Stimulated activated CD8-positive, alpha-beta memory T cell treated with anti-CD3 and anti-CD28 coated beads, Interleukin-12 subunit alpha, Interleukin-12 subunit beta, amount 100 ng/mL, for 4 hours (primary cell): ENCODE data around the gene STPG3.
"Not testable (repeated sequence)": the region's sequence is repeated elsewhere in the genome, so short reads cannot be mapped to it uniquely, and the experiment has no call there.

ENCODE experiments used
- DNase-seq: peaks from one replicate; pipeline ENCODE4 v3.0.0-alpha.2; 2020; ENCODE audit warnings: low read depth

Gene STPG3

DNA sequence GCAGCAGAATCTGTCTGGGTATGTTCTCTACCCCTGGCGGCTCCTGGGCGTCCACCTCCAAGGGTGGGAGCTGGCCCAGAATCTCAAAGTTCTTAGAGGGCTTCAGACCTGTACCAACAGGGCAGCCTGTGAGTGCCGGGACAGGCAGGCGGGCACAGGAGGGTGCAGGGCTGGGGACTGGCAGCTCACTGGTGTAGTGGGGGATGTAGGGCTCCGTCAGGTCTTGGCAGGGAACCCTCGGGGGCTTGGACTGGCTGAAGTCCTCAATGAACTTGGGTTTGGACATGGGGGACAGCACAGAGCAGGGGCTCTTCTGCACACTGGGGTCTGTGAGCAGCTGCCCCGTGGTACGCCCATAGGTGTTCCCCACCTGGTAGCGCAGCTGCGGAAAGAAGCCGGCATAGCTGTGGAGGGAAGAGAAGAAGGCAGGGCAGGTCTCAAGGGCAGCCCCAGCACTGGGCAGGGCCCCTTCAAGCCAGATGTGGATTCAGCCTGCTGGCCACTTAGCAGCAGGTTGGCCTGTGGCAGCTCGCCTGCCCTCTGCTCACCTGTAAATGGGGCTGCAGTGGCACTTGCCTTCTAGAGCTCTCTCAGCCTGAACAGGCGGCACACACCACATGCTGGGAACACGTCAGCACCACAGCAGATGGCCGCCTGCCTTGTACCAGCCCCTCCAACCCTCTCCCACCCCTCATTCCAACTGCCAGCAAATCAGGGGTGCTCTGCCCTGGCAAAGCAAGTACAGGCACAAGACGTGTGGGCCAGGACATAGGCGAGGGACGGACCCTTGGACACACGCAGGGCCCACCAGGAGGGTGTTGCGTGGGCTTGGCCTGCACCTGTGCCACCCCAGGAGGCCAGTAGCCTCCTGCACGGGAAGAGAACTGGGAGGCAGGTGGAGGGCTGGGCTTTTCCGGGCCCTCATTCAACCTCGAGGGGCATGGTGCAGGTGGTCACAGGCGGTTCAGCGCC, 5.3 kb upstream of the STPG3 start:
- no peak for DNase-seq

DNA sequence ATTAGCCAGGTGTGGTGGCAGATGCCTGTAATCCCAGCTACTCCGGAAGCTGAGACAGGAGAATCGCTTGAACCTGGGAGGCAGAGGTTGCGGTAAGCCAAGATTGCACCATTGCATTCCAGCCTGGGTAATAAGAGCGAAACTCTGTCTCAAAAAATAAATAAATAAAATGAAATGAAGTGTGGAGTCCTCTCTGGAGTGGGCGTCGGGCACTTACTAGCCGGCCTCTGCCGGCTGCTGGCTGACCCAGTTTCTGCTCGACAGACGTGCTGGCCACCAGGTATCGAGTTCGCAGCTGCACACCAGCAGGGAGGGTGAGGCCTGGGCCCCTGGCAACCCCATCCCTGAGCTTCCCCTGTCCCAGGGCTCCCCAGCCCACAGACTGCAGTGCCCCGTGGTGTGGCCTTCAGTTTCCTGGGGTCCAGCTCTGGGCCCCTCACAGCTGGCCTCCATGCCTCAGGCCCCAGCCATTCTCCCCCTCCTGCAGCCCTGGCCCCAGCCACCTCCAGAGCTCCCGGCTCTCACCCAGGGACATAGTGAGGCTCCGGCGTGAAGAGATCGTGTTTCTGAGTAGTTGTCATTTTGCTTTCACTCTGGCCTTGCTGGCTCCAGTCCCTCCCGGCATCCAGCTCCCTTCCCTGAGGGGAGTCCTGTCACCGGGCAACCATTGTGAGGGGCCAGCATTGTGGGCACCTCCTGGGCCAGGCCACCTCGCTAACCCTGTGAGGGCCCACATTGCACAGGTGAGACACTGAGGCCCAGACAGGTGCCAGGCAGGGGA, 3.8 kb upstream of the STPG3 start:
- no peak for DNase-seq

DNA sequence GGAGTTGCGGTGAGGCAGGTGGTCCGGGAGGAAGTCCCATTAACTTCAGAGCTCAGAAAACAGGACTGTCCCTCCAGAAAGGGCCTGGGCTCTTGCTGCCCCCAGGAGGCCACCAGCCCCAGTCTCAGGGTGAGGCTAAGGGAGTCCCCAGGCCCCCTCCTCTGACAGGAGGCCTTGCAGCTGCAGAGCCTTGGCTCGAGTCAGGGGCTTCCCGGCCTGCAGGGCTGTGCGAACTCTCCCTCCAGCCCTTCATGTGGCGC, 3.2 kb upstream of the STPG3 start:
- DNase-seq, result no peak

DNA sequence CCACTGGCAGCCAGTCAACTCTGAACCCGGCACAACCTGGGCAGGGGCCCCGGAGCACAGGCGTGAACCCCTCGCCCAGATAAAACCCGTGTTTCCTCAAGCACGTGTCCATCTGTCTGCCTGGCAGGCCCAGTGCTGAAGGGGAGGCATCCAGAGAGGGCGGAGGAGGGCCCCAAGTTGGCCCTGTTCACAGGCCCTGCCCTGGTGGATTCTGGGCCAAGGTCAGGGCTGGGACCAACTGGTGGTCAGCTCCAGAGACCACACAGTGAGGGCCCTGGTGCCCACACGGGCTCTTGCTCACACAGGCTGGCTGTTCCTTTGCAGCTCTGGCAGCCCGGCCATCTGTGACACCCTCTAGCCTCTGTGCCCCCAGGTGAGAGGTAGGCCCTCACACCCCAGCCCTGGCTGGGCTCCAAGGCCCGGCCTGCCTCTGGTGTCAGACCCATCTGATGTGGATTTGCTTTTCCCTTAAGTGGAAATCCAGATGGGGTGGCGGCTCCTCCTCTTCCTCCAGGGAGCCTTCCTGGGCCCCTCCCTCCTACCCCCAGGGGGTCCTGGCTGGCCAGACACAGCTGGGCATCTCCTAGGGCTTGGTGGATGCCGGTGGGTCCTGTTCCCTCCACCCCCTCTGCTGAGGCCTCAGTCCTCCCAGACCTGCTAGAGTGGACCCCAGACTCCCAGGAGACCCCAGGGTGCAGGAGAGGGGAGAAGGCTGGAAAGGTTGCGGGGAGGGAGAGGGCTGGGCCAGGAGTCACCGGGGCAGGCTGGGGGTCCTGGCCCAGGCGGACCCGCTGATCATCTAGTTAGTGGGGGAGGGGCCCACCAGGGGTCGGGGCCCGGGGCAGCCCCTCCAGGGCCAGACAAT, 525 bp upstream of the STPG3 start:
- DNase-seq, result no peak

DNA sequence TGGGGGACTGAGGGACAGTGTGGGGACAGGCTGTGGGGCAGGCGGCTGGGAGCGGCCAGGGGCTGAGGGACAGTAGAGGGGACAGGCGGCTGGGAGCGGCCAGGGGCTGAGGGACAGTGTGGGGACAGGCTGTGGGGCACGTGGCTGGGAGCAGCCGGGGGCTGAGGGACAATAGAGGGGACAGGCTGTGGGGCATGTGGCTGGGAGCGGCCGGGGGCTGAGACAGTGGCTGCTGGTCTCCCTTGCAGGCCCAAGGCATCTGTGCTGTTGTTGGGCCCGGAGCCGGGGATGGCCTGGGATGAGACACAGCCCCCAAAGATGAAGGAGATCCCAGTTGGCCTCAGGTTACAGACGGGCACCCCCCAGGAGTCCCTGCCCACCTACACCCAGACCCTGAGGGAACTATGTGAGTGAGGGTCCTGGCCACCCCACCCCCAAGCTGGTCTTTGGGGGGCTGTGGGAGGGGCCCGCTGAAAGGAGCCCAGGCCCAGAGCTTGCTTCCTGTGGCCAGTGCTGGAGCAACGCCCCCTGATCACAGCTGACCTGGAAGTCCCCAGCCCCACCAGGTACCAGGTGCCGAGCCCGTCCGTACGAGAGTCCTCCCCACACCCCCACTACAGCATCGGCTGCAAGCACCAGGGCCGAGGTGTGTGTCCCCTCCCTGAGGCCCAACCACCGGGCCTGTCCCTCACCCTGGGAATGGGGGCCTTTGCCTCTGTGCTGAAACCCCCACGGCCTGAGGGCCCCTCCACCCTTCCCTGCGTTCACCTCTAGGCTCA, 593 bp downstream of the STPG3 start:
- DNase-seq, result no peak

DNA sequence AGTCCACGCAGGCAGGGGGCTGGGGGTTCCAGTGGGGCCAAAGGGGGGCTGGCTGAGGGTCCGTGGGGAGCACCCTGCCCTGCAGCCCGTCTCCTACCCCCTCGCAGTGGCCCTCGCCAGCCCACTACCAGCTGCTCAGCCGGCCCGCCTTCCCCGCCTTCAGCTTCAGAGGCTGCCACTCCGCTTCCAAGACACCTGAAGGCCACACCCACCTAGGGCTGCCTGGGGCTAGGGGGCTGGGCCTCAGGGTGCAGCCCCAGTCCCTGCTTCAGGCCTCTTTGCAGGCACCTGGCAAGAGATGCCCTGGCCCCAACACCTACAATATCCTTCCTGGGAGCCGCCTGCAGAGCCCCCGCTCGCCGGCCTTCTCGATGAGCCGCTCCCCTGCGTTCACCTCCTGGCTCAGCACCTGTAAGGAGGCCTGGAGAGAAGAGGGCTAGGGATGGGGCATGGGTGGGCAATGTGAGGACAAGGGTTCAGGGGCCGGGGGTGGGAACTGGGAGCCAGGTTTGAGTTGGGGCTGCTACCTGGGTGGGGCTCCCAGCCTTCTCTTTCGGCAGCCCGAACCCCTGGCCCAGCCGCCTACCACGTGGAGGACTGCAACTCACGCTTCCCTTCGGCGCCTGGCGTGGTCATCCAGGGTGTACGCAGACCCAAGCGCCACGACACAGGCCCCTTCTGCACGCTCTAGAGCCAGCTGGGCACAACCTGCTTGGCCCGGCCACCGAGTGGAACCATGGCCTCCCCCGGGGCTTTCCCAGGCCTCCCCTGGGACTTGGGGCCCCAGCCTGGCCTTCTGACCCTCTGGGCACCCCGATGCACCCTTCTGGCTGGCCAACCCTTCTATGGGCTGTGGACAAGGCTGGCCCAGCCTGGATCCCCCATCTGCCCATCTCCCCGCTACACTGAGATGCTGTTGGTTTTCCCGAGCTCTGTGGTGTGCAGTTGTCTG, 1.7 kb downstream of the STPG3 start:
- no peak for DNase-seq

DNA sequence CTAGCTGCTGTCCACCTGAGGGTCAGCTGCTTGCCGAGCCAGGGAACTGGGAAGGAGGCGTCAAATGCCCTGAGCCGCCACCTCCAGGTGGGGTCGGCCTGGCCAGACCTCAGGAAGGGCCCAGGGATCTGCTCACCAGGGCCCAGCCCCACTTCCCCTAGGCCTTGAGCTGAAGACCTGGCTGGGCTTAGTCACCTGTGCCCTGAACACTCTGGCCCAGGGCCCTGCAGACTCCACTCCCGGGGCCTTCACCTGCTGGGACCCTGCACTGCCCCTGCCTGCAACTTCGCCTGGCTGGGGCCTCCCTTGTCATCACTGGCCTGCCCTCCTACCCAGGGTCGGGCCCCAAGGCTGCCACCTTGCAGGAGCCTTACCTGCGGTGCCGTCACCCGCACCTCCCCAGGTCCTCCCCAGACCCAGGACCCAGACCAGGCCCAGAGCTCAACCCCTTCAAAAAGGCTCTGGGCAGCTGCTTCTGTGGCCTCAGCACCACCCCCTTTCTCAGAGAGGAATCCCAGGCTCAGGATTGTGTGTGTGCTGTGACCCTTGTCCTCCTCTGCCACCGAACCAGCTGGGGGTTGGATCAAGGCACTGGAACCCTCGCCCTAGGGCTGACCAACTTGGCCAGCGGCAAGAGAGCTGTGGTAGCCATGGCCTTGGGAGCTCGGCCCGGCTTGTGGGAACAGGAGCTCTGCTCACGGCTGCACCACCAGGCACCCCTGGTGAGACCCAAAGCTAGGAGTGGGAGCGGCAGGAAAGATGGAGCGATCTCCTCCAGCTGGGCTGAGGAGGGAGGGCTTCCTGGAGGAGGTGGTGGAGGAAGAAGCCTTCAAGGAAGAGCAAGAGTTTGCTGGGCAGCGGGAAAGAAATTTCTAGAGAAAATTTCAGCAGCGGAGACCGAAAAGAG, 2.9 kb downstream of the STPG3 start:
- DNase-seq, result no peak

DNA sequence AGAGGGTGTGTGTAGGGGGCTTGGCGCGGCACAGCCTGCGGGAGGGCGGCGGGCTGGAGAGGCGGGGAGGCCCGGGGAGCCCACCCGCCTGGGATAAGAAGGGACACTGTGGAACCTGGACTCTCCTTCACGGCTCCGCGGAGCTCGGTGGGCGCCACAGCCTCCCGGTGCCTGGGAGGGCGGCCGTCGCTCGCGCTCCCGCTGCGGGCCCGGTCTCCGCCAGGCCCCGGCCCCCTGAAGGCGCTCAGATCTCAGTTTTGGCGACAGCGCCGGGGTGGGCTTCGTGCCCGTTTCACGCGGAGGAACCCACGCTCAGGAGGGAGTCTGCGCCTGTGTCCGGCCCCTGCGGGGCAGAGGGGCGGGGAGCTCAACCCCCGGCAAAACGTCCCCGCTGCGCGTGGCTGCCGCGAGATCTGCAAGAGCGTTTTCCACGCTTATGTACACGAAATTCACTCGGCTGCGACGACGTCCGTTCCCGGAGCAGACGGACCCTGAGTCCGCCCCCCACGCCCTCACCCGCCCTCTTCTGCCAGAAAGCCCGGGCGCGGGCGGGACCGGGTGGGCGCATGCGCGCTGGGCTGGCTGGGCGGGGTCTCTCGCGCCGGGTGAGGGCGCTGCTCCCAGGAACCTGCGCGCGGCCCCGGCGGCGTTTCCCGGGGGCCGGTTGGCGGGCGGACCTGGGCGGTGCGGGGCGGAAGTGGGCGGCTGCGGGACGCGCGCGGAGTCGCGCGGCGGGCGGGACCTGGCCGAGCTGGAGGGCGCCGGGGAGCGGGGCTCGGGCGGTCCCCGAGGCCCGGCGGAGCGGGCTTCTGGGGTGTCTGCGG, 3.8 kb downstream of the STPG3 start, which contains the start of gene NELFB:
TSS of gene NELFB (plus strand) at position 704 of the 824 bp plus-strand sequence.
- peak; percentile 96 for DNase-seq

DNA sequence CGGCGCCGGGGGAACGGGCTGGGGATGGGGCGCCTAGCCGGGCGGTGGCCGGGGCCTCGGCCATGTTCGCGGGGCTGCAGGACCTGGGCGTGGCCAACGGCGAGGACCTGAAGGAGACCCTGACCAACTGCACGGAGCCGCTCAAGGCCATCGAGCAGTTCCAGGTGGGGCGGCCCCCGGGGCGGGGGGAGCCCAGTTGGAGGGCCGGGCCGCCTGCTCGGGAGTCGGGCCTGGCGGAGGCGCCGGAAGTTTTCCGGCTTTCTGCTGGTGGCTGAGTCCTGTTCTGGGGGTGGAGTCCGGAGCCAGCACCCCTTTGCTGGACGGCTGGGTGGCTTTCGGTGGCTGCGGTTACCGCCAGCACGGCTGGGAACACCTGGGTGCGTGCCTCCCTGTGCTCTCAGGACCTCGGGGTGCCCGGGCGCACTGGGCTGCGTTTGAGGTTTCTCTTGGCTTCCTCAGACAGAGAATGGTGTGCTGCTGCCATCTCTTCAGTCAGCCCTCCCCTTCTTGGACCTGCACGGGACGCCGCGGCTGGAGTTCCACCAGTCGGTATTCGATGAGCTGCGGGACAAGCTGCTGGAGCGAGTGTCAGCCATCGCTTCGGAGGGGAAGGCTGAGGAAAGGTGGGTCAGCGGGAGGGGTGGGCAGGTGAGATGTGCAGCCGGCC, 4.5 kb downstream of the STPG3 start:
- DNase-seq, result no peak

DNA sequence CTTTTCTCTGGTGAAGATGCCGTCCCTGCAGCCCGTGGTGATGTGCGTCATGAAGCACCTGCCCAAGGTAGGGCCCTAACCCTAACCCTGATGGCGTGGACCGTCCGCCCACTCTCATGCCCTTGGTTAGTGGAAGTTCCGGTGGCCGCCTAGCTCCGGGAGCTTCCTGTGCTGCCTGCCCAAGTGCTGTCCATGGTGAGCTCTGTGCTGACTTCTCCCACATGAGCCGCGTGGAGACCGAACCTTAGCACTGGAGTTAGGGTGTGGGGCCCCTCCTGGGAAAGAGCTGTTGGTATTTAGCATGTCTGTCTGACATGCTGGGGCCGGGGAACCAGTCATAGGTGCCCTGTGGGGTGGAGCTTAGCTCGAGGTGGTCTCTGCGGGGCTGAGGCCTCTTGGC, 5.3 kb downstream of the STPG3 start:
- no peak for DNase-seq

DNA sequence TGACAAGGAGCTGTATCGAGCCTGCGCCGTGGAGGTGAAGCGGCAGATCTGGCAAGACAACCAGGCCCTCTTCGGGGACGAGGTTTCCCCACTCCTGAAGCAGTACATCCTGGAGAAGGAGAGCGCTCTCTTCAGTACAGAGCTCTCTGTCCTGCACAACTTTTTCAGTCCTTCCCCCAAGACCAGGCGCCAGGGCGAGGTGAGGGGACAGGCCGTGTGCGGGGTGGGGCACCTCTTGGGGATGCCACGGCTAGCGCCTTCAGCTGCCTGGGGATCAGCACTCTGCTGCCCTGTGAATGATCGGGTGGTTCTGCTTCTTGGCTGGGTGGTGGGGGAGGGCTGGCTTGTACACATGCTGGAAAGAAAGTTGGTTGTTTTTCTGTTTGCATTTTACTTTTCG, 5.8 kb downstream of the STPG3 start:
- DNase-seq, result no peak

DNA sequence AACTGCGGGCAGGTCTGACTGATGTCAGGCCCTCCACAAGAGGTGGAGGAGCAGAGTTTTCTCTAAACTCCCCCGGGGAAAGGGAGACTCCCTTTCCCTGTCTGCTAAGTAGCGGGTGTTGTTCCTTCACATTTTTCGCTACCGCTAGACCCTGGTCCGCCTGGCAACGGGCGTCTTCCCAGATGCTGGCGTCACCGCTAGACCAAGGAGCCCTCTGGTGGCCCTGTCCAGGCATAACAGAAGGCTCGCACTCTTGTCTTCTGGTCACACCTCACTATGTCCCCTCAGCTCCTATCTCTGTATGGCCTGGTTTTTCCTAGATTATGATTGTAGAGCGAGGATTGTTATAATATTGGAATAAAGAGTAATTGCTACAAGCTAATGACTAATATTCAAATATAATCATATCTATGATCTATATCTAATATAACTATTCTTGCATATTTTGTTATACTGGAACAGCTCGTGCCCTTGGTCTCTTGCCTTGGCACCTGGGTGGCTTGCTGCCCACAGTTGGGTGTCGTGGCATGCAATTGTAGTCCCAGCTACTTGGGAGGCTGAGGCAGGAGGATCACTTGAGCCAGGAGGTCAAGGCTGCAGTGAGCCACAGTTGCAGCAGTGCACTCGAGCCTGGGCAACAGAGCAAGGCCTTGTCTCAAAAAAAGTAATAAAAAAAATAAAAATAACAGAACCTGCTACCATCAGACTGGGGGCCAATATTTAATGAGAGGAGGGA, 11.3 kb downstream of the STPG3 start:
- DNase-seq, result not testable (repeated sequence)

DNA sequence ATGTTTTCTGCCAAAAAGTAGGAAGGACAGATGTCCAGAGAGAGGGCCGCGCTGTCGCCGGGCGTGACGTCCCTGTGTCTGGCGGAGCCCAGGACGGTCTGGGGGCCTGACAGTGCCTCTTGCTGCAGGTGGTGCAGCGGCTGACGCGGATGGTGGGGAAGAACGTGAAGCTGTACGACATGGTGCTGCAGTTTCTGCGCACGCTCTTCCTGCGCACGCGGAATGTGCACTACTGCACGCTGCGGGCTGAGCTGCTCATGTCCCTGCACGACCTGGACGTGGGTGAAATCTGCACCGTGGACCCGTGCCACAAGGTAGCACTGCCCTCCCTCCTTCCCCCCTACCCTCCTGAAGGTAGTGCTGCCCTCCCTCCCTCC, 11.8 kb downstream of the STPG3 start:
- DNase-seq, result no peak

DNA sequence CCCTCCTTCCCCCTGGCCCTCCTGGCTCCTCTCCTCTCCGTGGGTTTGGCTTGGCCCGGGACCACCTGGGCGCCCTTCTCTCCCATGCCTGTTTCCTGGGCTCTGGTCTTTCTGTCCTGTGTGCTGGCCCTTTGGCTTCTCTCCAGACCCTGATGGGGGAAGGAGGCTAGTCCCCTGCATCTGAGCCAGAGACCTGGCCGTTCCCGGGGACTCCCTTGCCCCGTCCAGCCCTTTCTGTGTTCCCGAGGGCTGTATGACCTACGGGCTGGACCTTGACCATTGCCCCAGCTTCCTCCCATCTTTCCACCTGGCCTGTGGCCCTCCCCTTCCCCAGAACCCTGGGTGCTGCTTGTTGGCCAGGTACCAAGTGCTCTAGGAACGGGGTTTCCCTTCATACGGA, 12.4 kb downstream of the STPG3 start:
- DNase-seq, result no peak

DNA sequence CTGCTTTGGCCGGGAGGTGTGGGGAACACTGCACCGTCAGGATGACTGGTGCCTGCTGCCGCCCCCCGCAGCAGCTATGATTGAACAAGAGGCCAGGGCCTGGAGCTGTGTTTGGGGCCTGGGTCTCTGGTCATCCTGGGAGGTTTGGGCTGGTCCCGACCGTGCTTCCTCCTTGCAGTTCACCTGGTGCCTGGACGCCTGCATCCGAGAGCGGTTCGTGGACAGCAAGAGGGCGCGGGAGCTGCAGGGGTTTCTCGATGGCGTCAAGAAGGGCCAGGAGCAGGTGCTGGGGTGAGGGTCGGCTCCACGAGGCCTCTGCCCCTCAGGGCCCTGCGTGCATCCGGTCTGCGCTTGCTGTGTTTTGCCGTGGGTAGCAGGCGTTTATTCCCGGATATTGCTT, 13.0 kb downstream of the STPG3 start:
- no peak for DNase-seq

DNA sequence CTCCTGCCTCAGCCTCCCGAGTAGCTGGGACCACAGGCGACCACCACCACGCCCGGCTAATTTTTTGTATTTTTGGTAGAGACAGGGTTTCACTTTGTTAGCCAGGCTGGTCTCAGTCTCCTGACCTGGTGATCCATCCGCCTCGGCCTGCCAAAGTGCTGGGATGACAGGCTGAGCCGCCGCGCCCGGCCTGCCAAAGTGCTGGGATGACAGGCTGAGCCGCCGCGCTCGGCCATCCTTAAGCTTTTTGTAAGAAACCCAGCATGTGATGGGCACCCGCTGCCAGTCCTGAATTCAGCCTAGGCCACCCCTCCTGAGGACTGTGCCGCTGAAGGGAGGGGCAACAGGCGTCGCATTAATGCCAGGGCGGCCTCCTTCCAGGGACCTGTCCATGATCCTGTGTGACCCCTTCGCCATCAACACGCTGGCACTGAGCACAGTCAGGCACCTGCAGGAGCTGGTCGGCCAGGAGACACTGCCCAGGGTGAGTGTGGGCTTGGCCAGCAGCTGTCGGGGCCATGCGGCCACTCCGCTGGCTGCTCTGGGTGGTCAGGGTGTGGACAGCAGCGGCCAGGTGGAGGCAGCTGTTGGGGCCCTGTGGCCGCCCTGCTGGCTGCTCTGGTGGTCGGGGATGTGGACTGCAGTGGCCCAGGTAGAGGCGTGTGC, 14.5 kb downstream of the STPG3 start:
- no peak for DNase-seq

DNA sequence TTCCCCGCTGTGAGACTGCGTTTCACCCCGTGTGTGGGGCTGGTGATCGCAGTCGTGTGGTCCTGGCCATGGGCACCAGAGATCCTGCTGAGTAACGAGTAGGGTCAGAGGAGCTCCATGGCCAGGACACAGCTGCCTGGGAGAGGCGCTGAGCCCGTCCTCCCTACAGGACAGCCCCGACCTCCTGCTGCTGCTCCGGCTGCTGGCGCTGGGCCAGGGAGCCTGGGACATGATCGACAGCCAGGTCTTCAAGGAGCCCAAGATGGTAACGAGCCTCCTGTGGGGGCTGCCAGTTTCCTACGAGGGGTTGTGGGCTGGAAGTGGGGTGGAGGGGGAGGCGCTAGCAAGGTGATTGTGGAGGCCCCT, 15.1 kb downstream of the STPG3 start:
- DNase-seq, result no peak
